Osteocyte (in vitro differentiated cells): Measurements from ENCODE around the gene ERI2. TPM values are rescaled to one million over a fixed set of nuclear protein-coding genes. Genes with fewer than 3 reads are reported as not detected.
A peak's percentile ranks its signal among the peaks of the same experiment; 100 is the strongest.

ENCODE experiments used
- DNase-seq: peaks from one replicate; pipeline ENCODE4 v3.0.0; 2021; ENCODE audit warnings: mixed read lengths; ENCODE audit not compliant: unreplicated experiment; ENCODE audit errors: extremely low spot score
- H3K27ac Mint-ChIP-seq: one replicate; pipeline ENCODE4 v1.8.0; 2021; ENCODE audit warnings: mild to moderate bottlenecking, mixed read lengths; ENCODE audit not compliant: unreplicated experiment
- H3K27me3 Mint-ChIP-seq: one replicate; pipeline ENCODE4 v1.8.0; 2021; ENCODE audit warnings: mixed read lengths; ENCODE audit not compliant: unreplicated experiment
- H3K36me3 Mint-ChIP-seq: one replicate; pipeline ENCODE4 v1.8.0; 2021; ENCODE audit warnings: mixed read lengths; ENCODE audit not compliant: unreplicated experiment
- H3K4me1 Mint-ChIP-seq: one replicate; pipeline ENCODE4 v1.8.0; 2021; ENCODE audit warnings: mixed read lengths; ENCODE audit not compliant: unreplicated experiment
- H3K4me3 Mint-ChIP-seq: one replicate; pipeline ENCODE4 v1.8.0; 2021; ENCODE audit warnings: mild to moderate bottlenecking, moderate library complexity, mixed read lengths; ENCODE audit not compliant: unreplicated experiment
- H3K9me3 Mint-ChIP-seq: one replicate; pipeline ENCODE4 v1.8.0; 2021; ENCODE audit warnings: mixed read lengths; ENCODE audit not compliant: unreplicated experiment
- CTCF ChIP-seq: fragments of 200-600 bp; sonication (generic); IDR thresholded peaks from 2 replicates; pipeline ENCODE4 v1.5.0; 2021; ENCODE audit warnings: antibody characterized with exemption, mild to moderate bottlenecking, moderate library complexity
- total RNA-seq: library from RNA; stranded (reverse); gene quantifications from 2 replicates; pipeline ENCODE4 v1.2.1, GENCODE V29; 2021

Gene ERI2
- total RNA-seq, 1 donor from 2014 or later, result 16.6 TPM

GRCh38 chr16:20851601-20852000, 45.3 kb upstream of the ERI2 start:
- Mint-ChIP-seq H3K9me3 (no peaks in the 10 kb centered on the region), H3K4me1 (peaks cover 33% of the 10 kb centered on the region), H3K36me3 (peaks cover 15% of the 10 kb centered on the region), H3K27ac (peak overlapping the region; percentile 72), H3K27me3 (no peaks in the 10 kb centered on the region), H3K4me3 (no peak overlapping the region)
- no peak for TF ChIP-seq CTCF
- no peak for DNase-seq

- H3K4me1 Mint-ChIP-seq, result peaks cover 33% of the 10 kb centered on the region
- no peak for DNase-seq
- H3K27ac Mint-ChIP-seq, result peak overlapping the region; percentile 72
Observed at GRCh38 chr16:20850981-20851380, 44.7 kb upstream of the ERI2 start.

GRCh38 chr16:20849589-20850390, 43.5 kb upstream of the ERI2 start:
- H3K36me3 Mint-ChIP-seq, result peaks cover 6% of the 10 kb centered on the region
- H3K9me3 Mint-ChIP-seq, result no peaks in the 10 kb centered on the region
- peak overlapping the region; percentile 51 for H3K27ac Mint-ChIP-seq
- no peak overlapping the region for H3K4me3 Mint-ChIP-seq
- peaks cover 33% of the 10 kb centered on the region for H3K4me1 Mint-ChIP-seq
- H3K27me3 Mint-ChIP-seq, result no peaks in the 10 kb centered on the region
- peak; percentile 90 for DNase-seq
- peak; percentile 97 for TF ChIP-seq CTCF

More at GRCh38 chr16:20850981-20851380, 44.7 kb upstream of the ERI2 start:
- H3K4me3 Mint-ChIP-seq, result no peak overlapping the region
- TF ChIP-seq CTCF, result no peak
- H3K27me3 Mint-ChIP-seq, result no peaks in the 10 kb centered on the region
- H3K36me3 Mint-ChIP-seq, result peaks cover 13% of the 10 kb centered on the region
- H3K9me3 Mint-ChIP-seq, result no peaks in the 10 kb centered on the region

- no peaks in the 10 kb centered on the region for H3K9me3 Mint-ChIP-seq
- peaks cover 1% of the 10 kb centered on the region for H3K36me3 Mint-ChIP-seq
- DNase-seq, result no peak
- TF ChIP-seq CTCF, result no peak
- H3K4me1 Mint-ChIP-seq, result peaks cover 27% of the 10 kb centered on the region
- H3K4me3 Mint-ChIP-seq, result no peak overlapping the region
- H3K27me3 Mint-ChIP-seq, result no peaks in the 10 kb centered on the region
- H3K27ac Mint-ChIP-seq, result no peak overlapping the region
Observed at GRCh38 chr16:20847550-20847949, 41.3 kb upstream of the ERI2 start.

GRCh38 chr16:20846551-20846950, 40.3 kb upstream of the ERI2 start:
- TF ChIP-seq CTCF, result no peak
- Mint-ChIP-seq H3K36me3 (peaks cover 1% of the 10 kb centered on the region), H3K9me3 (no peaks in the 10 kb centered on the region), H3K27me3 (no peaks in the 10 kb centered on the region), H3K27ac (no peak overlapping the region), H3K4me1 (peaks cover 17% of the 10 kb centered on the region), H3K4me3 (no peak overlapping the region)
- no peak for DNase-seq
